HG03342 (cell line): ENCODE results near the gene THRAP3.

Experiments used
- ATAC-seq: cut with Tn5 transposase; IDR thresholded peaks from one replicate; pipeline ENCODE4 v1.9.1; 2021; ENCODE audit warnings: mild to moderate bottlenecking, moderate library complexity; ENCODE audit not compliant: unreplicated experiment

THRAP3 gene

GRCh38 chr1:36349839-36350238 lies 125.6 kb downstream of the THRAP3 start:
- no peak for ATAC-seq

- ATAC-seq = no peak
Measured at GRCh38 chr1:36350659-36351226, 126.5 kb downstream of the THRAP3 start.

- no peak for ATAC-seq
Measured at GRCh38 chr1:36351227-36351977, 127.2 kb downstream of the THRAP3 start.

- no peak for ATAC-seq
Measured at GRCh38 chr1:36352125-36352909, 128.1 kb downstream of the THRAP3 start.

GRCh38 chr1:36352910-36353878 lies 129.0 kb downstream of the THRAP3 start:
- no peak for ATAC-seq

GRCh38 chr1:36354486-36354885 lies 130.2 kb downstream of the THRAP3 start:
- no peak for ATAC-seq
